GM19238 (cell line): Measurements from ENCODE around the gene MCUB.
"Not testable (repeated sequence)": the region's sequence is repeated elsewhere in the genome, so short reads cannot be mapped to it uniquely, and the experiment has no call there.

ENCODE experiments used
- DNase-seq: peaks from one replicate; pipeline ENCODE4 v3.0.0; 2011; ENCODE audit warnings: low spot score; ENCODE audit not compliant: insufficient read length

The MCUB gene

GRCh38 chr4:109559983-109560686 is at the start of gene MCUB:
TSS of gene MCUB (plus strand) at chr4:109560246. CDS start at chr4:109560338, 92 bp downstream.
- DNase-seq: peak; percentile 91

- no peak for DNase-seq
Measured at GRCh38 chr4:109510687-109511086, 49.4 kb upstream of the MCUB start.

GRCh38 chr4:109511414-109511813 is 48.6 kb upstream of the MCUB start:
- no peak for DNase-seq

- DNase-seq: not testable (repeated sequence)
Measured at GRCh38 chr4:109513368-109513767, 46.7 kb upstream of the MCUB start.

- no peak for DNase-seq
Measured at GRCh38 chr4:109532182-109532581, 27.9 kb upstream of the MCUB start.

- DNase-seq: no peak
Measured at GRCh38 chr4:109545401-109545800, 14.6 kb upstream of the MCUB start.

GRCh38 chr4:109547394-109547793 is 12.7 kb upstream of the MCUB start:
- DNase-seq: no peak

GRCh38 chr4:109548655-109549054 is 11.4 kb upstream of the MCUB start:
- no peak for DNase-seq

GRCh38 chr4:109552237-109552636 is 7.8 kb upstream of the MCUB start:
- DNase-seq: no peak

- no peak for DNase-seq
Measured at GRCh38 chr4:109553130-109553529, 6.9 kb upstream of the MCUB start.

- DNase-seq: no peak
Measured at GRCh38 chr4:109554971-109555370, 5.1 kb upstream of the MCUB start.

GRCh38 chr4:109557433-109557832 is 2.6 kb upstream of the MCUB start:
- DNase-seq: no peak

- DNase-seq: not testable (repeated sequence)
Measured at GRCh38 chr4:109558095-109558494, 2.0 kb upstream of the MCUB start.

GRCh38 chr4:109559625-109559982 is 442 bp upstream of the MCUB start:
- DNase-seq: peak; percentile 22

GRCh38 chr4:109560687-109561461 is 828 bp downstream of the MCUB start:
- DNase-seq: peak; percentile 54

- no peak for DNase-seq
Measured at GRCh38 chr4:109562457-109563239, 2.6 kb downstream of the MCUB start.

GRCh38 chr4:109571494-109571893 is 11.4 kb downstream of the MCUB start:
- DNase-seq: no peak

GRCh38 chr4:109572154-109572553 is 12.1 kb downstream of the MCUB start:
- DNase-seq: no peak

- no peak for DNase-seq
Measured at GRCh38 chr4:109574443-109574850, 14.4 kb downstream of the MCUB start.

GRCh38 chr4:109574931-109575804 is 15.1 kb downstream of the MCUB start:
- no peak for DNase-seq

- DNase-seq: no peak
Measured at GRCh38 chr4:109576462-109576861, 16.4 kb downstream of the MCUB start.
